ENCODE results near the gene CCDC150. TPM values are rescaled to one million over a fixed set of nuclear protein-coding genes. Genes with fewer than 3 reads are reported as not detected.

Gene CCDC150
- total and polyA plus RNA-seq, 2 donors from 2014 or later = 2.3 to 7.3 TPM

- no peaks in the 10 kb centered on the region for H3K27me3 ChIP-seq (ENCODE audit: control insufficient read depth, insufficient read depth, low read length)
- H3K36me3 ChIP-seq (ENCODE audit: control insufficient read depth in 2 of 3, insufficient read depth in 3 of 3, low read length in 3 of 3) = no peaks in the 10 kb centered on the region
- H3K27ac ChIP-seq (ENCODE audit: low read depth in 2 of 2, low read length in 2 of 2) = no peak overlapping the region
- no peak overlapping the region for H3K9ac ChIP-seq (ENCODE audit: low read length in 3 of 3)
- TF ChIP-seq CTCF (IDR thresholded peaks at IDR 0.05; ENCODE audit: borderline replicate concordance, extremely low read depth, insufficient read depth) = no peak
- no peaks in the 10 kb centered on the region for H3K4me1 ChIP-seq (ENCODE audit: control insufficient read depth in 2 of 3, insufficient read depth in 2 of 3, low read depth in 1 of 3, low read length in 3 of 3)
- intact Hi-C loops (cut with DNase I) = no loop called here
- no peak overlapping the region for H3K4me3 ChIP-seq (ENCODE audit: low read length in 3 of 3)
- H3K9me3 ChIP-seq (ENCODE audit: control insufficient read depth in 2 of 3, insufficient read depth in 1 of 3, low read length in 3 of 3) = peaks cover 0 to 35% (median 0%) of the 10 kb centered on the region in 3 donors
- DNase-seq (no peak), FAIRE-seq (no peak)
Measured at GRCh38 chr2:196651387-196652094, 12.0 kb downstream of the CCDC150 start.

- DNase-seq (no peak), FAIRE-seq (no peak)
- H3K9ac ChIP-seq (ENCODE audit: low read length in 3 of 3) = no peak overlapping the region
- intact Hi-C loops (cut with DNase I) = no loop called here
- H3K4me3 ChIP-seq (ENCODE audit: low read length in 3 of 3) = no peak overlapping the region
- no peak overlapping the region for H3K27ac ChIP-seq (ENCODE audit: low read depth in 2 of 2, low read length in 2 of 2)
- H3K27me3 ChIP-seq (ENCODE audit: control insufficient read depth, insufficient read depth, low read length) = no peaks in the 10 kb centered on the region
- no peaks in the 10 kb centered on the region for H3K36me3 ChIP-seq (ENCODE audit: control insufficient read depth in 2 of 3, insufficient read depth in 3 of 3, low read length in 3 of 3)
- H3K9me3 ChIP-seq (ENCODE audit: control insufficient read depth in 2 of 3, insufficient read depth in 1 of 3, low read length in 3 of 3) = peaks cover 0 to 35% (median 0%) of the 10 kb centered on the region in 3 donors
- TF ChIP-seq CTCF (IDR thresholded peaks at IDR 0.05; ENCODE audit: borderline replicate concordance, extremely low read depth, insufficient read depth) = no peak
- H3K4me1 ChIP-seq (ENCODE audit: control insufficient read depth in 2 of 3, insufficient read depth in 2 of 3, low read depth in 1 of 3, low read length in 3 of 3) = no peaks in the 10 kb centered on the region
Measured at GRCh38 chr2:196652869-196653268, 13.4 kb downstream of the CCDC150 start.

- H3K9me3 ChIP-seq (ENCODE audit: control insufficient read depth in 2 of 3, insufficient read depth in 1 of 3, low read length in 3 of 3) = peaks cover 0 to 35% (median 0%) of the 10 kb centered on the region in 3 donors
- H3K4me3 ChIP-seq (ENCODE audit: low read length in 3 of 3) = no peak overlapping the region
- H3K27me3 ChIP-seq (ENCODE audit: control insufficient read depth, insufficient read depth, low read length) = no peaks in the 10 kb centered on the region
- DNase-seq (no peak), FAIRE-seq (no peak)
- TF ChIP-seq CTCF (IDR thresholded peaks at IDR 0.05; ENCODE audit: borderline replicate concordance, extremely low read depth, insufficient read depth) = no peak
- H3K4me1 ChIP-seq (ENCODE audit: control insufficient read depth in 2 of 3, insufficient read depth in 2 of 3, low read depth in 1 of 3, low read length in 3 of 3) = no peaks in the 10 kb centered on the region
- intact Hi-C loops (cut with DNase I) = no loop called here
- no peaks in the 10 kb centered on the region for H3K36me3 ChIP-seq (ENCODE audit: control insufficient read depth in 2 of 3, insufficient read depth in 3 of 3, low read length in 3 of 3)
- no peak overlapping the region for H3K27ac ChIP-seq (ENCODE audit: low read depth in 2 of 2, low read length in 2 of 2)
- H3K9ac ChIP-seq (ENCODE audit: low read length in 3 of 3) = no peak overlapping the region
Measured at GRCh38 chr2:196653843-196654242, 14.3 kb downstream of the CCDC150 start.

All from kidney (tissue), 14 donors.